Dendritic cell treated with granulocyte-macrophage colony-stimulating factor and Interleukin-4, amounts not matched to agents 40 ng/mL and 50 ng/mL, for 4 days (primary cell): ENCODE data around the gene CCDC85A.

Experiments used
- H3K27ac Mint-ChIP-seq: one replicate; pipeline ENCODE4 v1.8.0; 2022; ENCODE audit warnings: mild to moderate bottlenecking, mixed read lengths
- H3K27me3 Mint-ChIP-seq: one replicate; pipeline ENCODE4 v1.8.0; 2022; ENCODE audit warnings: mild to moderate bottlenecking, mixed read lengths
- H3K36me3 Mint-ChIP-seq: one replicate; pipeline ENCODE4 v1.8.0; 2022; ENCODE audit warnings: low read depth, mixed read lengths
- H3K4me1 Mint-ChIP-seq: one replicate; pipeline ENCODE4 v1.8.0; 2022; ENCODE audit warnings: low read depth, mixed read lengths
- H3K4me3 Mint-ChIP-seq: one replicate; pipeline ENCODE4 v1.8.0; 2022; ENCODE audit warnings: mild to moderate bottlenecking, moderate library complexity, mixed read lengths
- H3K9me3 Mint-ChIP-seq: one replicate; pipeline ENCODE4 v1.8.0; 2022; ENCODE audit warnings: mixed read lengths
- intact Hi-C: fragments of 100-400 bp; cut with micrococcal nuclease; formaldehyde crosslinking; loops from one replicate; pipeline ENCODE4 v1.15.0; 2022

CCDC85A gene

DNA sequence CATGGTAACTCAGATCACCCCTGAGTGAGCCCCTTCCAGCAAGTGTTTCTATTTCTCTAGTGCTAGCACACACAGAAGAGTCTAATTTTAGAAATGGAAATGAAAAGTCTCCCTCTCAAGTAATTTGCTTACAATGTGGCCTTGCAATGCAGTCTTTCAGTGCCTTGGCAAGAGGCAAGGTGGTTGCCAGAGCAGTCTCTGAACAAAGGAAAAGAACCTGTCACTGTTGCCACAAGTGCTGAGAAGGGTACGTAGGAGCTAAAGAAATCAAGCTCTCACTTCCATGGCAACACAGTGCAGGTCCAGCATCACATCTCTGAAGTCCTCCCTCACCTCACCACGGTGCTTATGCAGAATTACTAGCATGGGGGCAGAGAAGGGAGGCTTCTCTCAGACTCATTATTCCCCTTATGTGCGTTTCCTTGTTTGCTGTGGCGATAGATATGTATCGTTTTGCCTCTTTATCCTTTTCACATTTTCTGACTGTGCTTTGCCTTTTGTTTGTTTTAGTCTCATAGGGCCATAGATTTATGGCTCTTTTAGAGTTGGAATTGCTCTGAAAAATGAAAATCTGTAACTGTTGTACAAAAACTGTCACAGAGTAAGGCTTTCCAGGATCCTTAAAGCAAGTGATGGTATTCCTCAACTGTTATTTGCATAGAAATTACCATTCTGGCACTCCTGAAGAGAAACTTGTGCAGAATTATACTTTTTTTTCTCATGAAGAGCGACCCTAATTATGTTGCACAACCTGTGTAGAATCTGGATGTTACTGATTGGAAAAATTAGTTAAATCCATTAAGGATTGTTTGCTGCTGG lies 164.8 kb downstream of the CCDC85A start:
- Mint-ChIP-seq H3K4me1 (no peaks in the 10 kb centered on the region), H3K9me3 (peaks cover 2% of the 10 kb centered on the region), H3K36me3 (no peaks in the 10 kb centered on the region), H3K27me3 (no peaks in the 10 kb centered on the region), H3K4me3 (no peak overlapping the region), H3K27ac (no peak overlapping the region)
- intact Hi-C loops, result no loop called here

GRCh38 chr2:56357655-56358295 lies 174.0 kb downstream of the CCDC85A start:
- Mint-ChIP-seq H3K27ac (no peak overlapping the region), H3K4me3 (no peak overlapping the region), H3K27me3 (no peaks in the 10 kb centered on the region), H3K9me3 (peaks cover 17% of the 10 kb centered on the region), H3K36me3 (no peaks in the 10 kb centered on the region), H3K4me1 (no peaks in the 10 kb centered on the region)
- intact Hi-C loops, result no loop called here

DNA sequence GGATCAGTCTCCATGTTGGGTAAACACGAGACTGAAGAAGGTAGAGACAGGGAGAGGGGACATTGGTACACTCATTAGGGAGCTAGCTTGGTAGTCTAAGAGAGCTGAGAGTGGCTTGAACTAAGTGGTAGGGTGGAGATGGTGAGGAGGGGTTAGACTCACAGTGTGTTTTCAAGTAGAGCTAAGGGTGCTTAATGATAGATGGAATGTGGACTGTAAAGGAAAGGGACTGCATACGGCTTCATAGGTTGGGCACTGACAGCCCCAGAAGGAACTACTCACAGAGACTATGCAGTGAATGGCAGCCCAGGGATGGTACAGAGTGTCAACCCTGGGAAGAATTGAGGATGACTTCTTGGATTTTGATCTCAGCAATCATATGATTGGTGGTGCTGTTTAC lies 178.1 kb downstream of the CCDC85A start:
- no peaks in the 10 kb centered on the region for H3K4me1 Mint-ChIP-seq
- H3K9me3 Mint-ChIP-seq, result peaks cover 15% of the 10 kb centered on the region
- no peak overlapping the region for H3K4me3 Mint-ChIP-seq
- intact Hi-C loops, result no loop called here
- no peaks in the 10 kb centered on the region for H3K27me3 Mint-ChIP-seq
- no peak overlapping the region for H3K27ac Mint-ChIP-seq
- no peaks in the 10 kb centered on the region for H3K36me3 Mint-ChIP-seq

- Mint-ChIP-seq H3K27ac (no peak overlapping the region), H3K27me3 (no peaks in the 10 kb centered on the region), H3K9me3 (peaks cover 18% of the 10 kb centered on the region), H3K4me3 (no peak overlapping the region), H3K36me3 (no peaks in the 10 kb centered on the region), H3K4me1 (no peaks in the 10 kb centered on the region)
- intact Hi-C loops, result no loop called here
These were observed 181.1 kb downstream of the CCDC85A start for GRCh38 chr2:56364902-56365301.

GRCh38 chr2:56369316-56369715 lies 185.5 kb downstream of the CCDC85A start:
- Mint-ChIP-seq H3K4me3 (no peak overlapping the region), H3K9me3 (peaks cover 18% of the 10 kb centered on the region), H3K4me1 (peaks cover 4% of the 10 kb centered on the region), H3K27ac (no peak overlapping the region), H3K36me3 (no peaks in the 10 kb centered on the region), H3K27me3 (no peaks in the 10 kb centered on the region)
- intact Hi-C loops, result no loop called here

GRCh38 chr2:56372071-56372656 lies 188.4 kb downstream of the CCDC85A start:
- peaks cover 4% of the 10 kb centered on the region for H3K4me1 Mint-ChIP-seq
- H3K9me3 Mint-ChIP-seq, result peaks cover 12% of the 10 kb centered on the region
- H3K27ac Mint-ChIP-seq, result no peak overlapping the region
- H3K27me3 Mint-ChIP-seq, result no peaks in the 10 kb centered on the region
- H3K36me3 Mint-ChIP-seq, result no peaks in the 10 kb centered on the region
- H3K4me3 Mint-ChIP-seq, result no peak overlapping the region
- intact Hi-C loops, result no loop called here

GRCh38 chr2:56375251-56375650 lies 191.5 kb downstream of the CCDC85A start:
- intact Hi-C loops, result no loop called here
- H3K27ac Mint-ChIP-seq, result no peak overlapping the region
- H3K36me3 Mint-ChIP-seq, result no peaks in the 10 kb centered on the region
- no peak overlapping the region for H3K4me3 Mint-ChIP-seq
- no peaks in the 10 kb centered on the region for H3K27me3 Mint-ChIP-seq
- peaks cover 4% of the 10 kb centered on the region for H3K4me1 Mint-ChIP-seq
- H3K9me3 Mint-ChIP-seq, result peaks cover 11% of the 10 kb centered on the region

GRCh38 chr2:56376699-56377665 lies 193.2 kb downstream of the CCDC85A start:
- H3K4me3 Mint-ChIP-seq, result no peak overlapping the region
- H3K27ac Mint-ChIP-seq, result no peak overlapping the region
- intact Hi-C loops, result no loop called here
- no peaks in the 10 kb centered on the region for H3K27me3 Mint-ChIP-seq
- H3K36me3 Mint-ChIP-seq, result no peaks in the 10 kb centered on the region
- peaks cover 4% of the 10 kb centered on the region for H3K4me1 Mint-ChIP-seq
- H3K9me3 Mint-ChIP-seq, result peaks cover 11% of the 10 kb centered on the region

DNA sequence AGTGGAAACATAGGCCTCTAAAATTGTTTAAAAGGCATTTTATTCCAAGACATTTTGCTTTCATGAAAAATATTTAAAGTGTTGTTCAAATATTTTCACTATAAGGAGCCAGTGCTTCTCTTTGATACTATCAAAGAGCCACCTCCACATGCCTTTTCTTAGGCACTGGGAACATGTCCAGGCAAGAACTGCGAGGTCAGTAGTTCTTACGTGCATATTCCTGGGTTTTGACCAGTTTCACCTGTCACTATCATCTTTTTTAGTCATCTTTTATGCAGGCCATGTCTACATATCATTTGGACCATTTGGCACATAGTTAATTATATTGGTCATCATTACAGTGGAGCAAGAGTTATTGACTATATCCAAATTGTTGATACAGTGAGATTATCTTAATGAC lies 195.3 kb downstream of the CCDC85A start:
- H3K27ac Mint-ChIP-seq, result no peak overlapping the region

DNA sequence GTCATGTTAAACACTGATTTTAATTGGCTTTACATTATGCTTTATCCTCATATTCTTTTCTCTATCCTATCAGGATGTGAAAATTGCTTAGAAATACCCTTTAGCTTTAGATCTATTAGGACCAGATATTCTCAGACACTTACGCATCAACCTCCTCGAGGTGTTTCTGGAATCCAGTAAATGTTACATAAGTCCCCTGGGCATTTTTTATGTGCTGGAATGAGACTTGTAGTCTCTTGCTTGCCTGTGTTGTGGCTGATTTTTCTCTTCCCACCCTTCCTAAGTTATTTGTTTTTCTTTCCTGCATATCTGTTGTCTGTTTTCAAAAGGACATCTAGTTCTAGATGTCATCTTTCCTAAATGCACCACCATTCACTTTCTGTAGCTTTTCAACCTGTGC lies 197.1 kb downstream of the CCDC85A start:
- intact Hi-C loops, result no loop called here
- no peak overlapping the region for H3K27ac Mint-ChIP-seq
- no peaks in the 10 kb centered on the region for H3K4me1 Mint-ChIP-seq
- no peaks in the 10 kb centered on the region for H3K27me3 Mint-ChIP-seq
- no peaks in the 10 kb centered on the region for H3K9me3 Mint-ChIP-seq
- H3K36me3 Mint-ChIP-seq, result no peaks in the 10 kb centered on the region
- no peak overlapping the region for H3K4me3 Mint-ChIP-seq

More for the DNA sequence above, 195.3 kb downstream of the CCDC85A start:
- no peaks in the 10 kb centered on the region for H3K36me3 Mint-ChIP-seq
- intact Hi-C loops, result no loop called here
- no peak overlapping the region for H3K4me3 Mint-ChIP-seq
- no peaks in the 10 kb centered on the region for H3K27me3 Mint-ChIP-seq
- H3K4me1 Mint-ChIP-seq, result no peaks in the 10 kb centered on the region
- H3K9me3 Mint-ChIP-seq, result peaks cover under 1% of the 10 kb centered on the region

- H3K4me1 Mint-ChIP-seq, result no peaks in the 10 kb centered on the region
- no peak overlapping the region for H3K27ac Mint-ChIP-seq
- H3K36me3 Mint-ChIP-seq, result no peaks in the 10 kb centered on the region
- no peaks in the 10 kb centered on the region for H3K9me3 Mint-ChIP-seq
- H3K4me3 Mint-ChIP-seq, result no peak overlapping the region
- intact Hi-C loops, result no loop called here
- H3K27me3 Mint-ChIP-seq, result no peaks in the 10 kb centered on the region
These were observed 198.7 kb downstream of the CCDC85A start for GRCh38 chr2:56382466-56382865.

- H3K27ac Mint-ChIP-seq, result no peak overlapping the region
- no peaks in the 10 kb centered on the region for H3K36me3 Mint-ChIP-seq
- H3K9me3 Mint-ChIP-seq, result no peaks in the 10 kb centered on the region
- intact Hi-C loops, result no loop called here
- H3K27me3 Mint-ChIP-seq, result no peaks in the 10 kb centered on the region
- no peaks in the 10 kb centered on the region for H3K4me1 Mint-ChIP-seq
- H3K4me3 Mint-ChIP-seq, result no peak overlapping the region
These were observed 202.9 kb downstream of the CCDC85A start for GRCh38 chr2:56386657-56387056.

DNA sequence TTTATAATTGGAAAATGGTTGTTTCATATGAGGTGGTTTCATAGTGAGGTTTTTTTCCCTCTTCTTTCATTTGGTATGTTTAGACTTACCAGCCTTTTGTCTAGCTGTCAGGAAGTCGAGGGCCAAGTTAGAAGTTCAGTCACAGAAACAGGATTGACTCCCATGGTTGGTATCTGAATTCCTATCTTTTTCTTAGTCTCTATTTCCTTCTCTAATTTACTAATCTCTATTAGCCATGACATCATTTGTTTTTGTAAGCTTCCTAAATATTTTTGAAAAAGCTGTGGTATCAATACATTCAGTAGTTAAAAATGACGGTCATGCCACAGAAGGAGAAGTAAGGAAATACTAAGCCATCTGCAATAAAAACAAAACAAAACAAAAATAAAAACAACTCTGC lies 206.9 kb downstream of the CCDC85A start:
- no peak overlapping the region for H3K27ac Mint-ChIP-seq
- intact Hi-C loops, result no loop called here
- H3K27me3 Mint-ChIP-seq, result no peaks in the 10 kb centered on the region
- no peak overlapping the region for H3K4me3 Mint-ChIP-seq
- no peaks in the 10 kb centered on the region for H3K9me3 Mint-ChIP-seq
- H3K36me3 Mint-ChIP-seq, result no peaks in the 10 kb centered on the region
- H3K4me1 Mint-ChIP-seq, result no peaks in the 10 kb centered on the region
